H1 (cell line): ENCODE results near the gene SLC2A10. TPM values are rescaled to one million over a fixed set of nuclear protein-coding genes. Genes with fewer than 3 reads are reported as not detected.

ENCODE experiments used
- BACH1 ChIP-seq: IDR thresholded peaks from 2 replicates; pipeline ENCODE4 v1.6.1; 2012; ENCODE audit warnings: low read length, improper control_type of control experiment
- CEBPB ChIP-seq: IDR thresholded peaks from 2 replicates; pipeline ENCODE4 v1.6.1; 2012; ENCODE audit warnings: low read depth, low read length
- JUN ChIP-seq: IDR thresholded peaks from 2 replicates; pipeline ENCODE4 v1.6.1; 2011; ENCODE audit warnings: low read depth, mild to moderate bottlenecking, improper control_type of control experiment, low read length
- KDM5A ChIP-seq: fragments of 200-600 bp; IDR thresholded peaks from 2 replicates; pipeline ENCODE4 v1.7.1; 2012; ENCODE audit warnings: mild to moderate bottlenecking, low read length, inconsistent platforms, mixed read lengths
- PHF8 ChIP-seq: fragments of 200-600 bp; sonication (generic); conservative IDR thresholded peaks from 2 replicates; pipeline ENCODE4 v1.7.1; 2012; ENCODE audit warnings: low read depth, mild to moderate bottlenecking, inconsistent platforms, low read length, moderate library complexity
- RBBP5 ChIP-seq: IDR thresholded peaks from 2 replicates; pipeline ENCODE4 v1.7.1; 2012; ENCODE audit warnings: low read depth, mild to moderate bottlenecking, inconsistent platforms, low read length, moderate library complexity, borderline replicate concordance
- RXRA ChIP-seq: IDR thresholded peaks from 2 replicates; pipeline ENCODE4 v1.6.1; 2011; ENCODE audit warnings: low read depth, mild to moderate bottlenecking, low read length, moderate library complexity; ENCODE audit not compliant: insufficient read depth
- SAP30 ChIP-seq: fragments of 300-600 bp; sonication (generic); IDR thresholded peaks from 2 replicates; pipeline ENCODE4 v1.7.1; 2012; ENCODE audit warnings: low read length, moderate library complexity, mild to moderate bottlenecking, inconsistent platforms; ENCODE audit not compliant: insufficient read depth, insufficient replicate concordance
- SP1 ChIP-seq: IDR thresholded peaks from 2 replicates; pipeline ENCODE4 v1.6.1; 2011; ENCODE audit warnings: low read depth, low read length
- TEAD4 ChIP-seq: IDR thresholded peaks from 2 replicates; pipeline ENCODE4 v1.6.1; 2012; ENCODE audit warnings: low read depth, low read length, inconsistent platforms, mixed read lengths
- USF2 ChIP-seq: IDR thresholded peaks from 2 replicates; pipeline ENCODE4 v1.6.1; 2011; ENCODE audit warnings: low read length, improper control_type of control experiment
- polyA plus RNA-seq, 7 experiments: library from polyadenylated mRNA; depleted of rRNA in 3 of 7; stranded (reverse) in 5 of 7; unstranded in 2 of 7; fragments of >200 nt in 5 of 7; fragments of 200-250 nt in 2 of 7; gene quantifications; 1 replicate in 5 of 7; 2 replicates in 1 of 7; 4 replicates in 1 of 7; pipeline versions ENCODE4 v1.2.1 to v1.2.3, GENCODE V29; 2011 to 2013; ENCODE audit warnings: missing spikeins in 2 of 7, mixed read lengths in 2 of 7
- total RNA-seq: library from RNA; stranded (reverse); fragmentation: NEBNext Ultra II Directional; extraction: Animal tissue kit (Norgen Biotek cat#: 25700); gene quantifications from 2 replicates; pipeline ENCODE4 v1.2.1, GENCODE V29; 2021

The SLC2A10 gene
- total and polyA plus RNA-seq, 2 of the 8 experiments (the other 6 are each of a cell fraction or from before 2014, with no cell fraction given): 9.0 to 9.7 TPM

DNA sequence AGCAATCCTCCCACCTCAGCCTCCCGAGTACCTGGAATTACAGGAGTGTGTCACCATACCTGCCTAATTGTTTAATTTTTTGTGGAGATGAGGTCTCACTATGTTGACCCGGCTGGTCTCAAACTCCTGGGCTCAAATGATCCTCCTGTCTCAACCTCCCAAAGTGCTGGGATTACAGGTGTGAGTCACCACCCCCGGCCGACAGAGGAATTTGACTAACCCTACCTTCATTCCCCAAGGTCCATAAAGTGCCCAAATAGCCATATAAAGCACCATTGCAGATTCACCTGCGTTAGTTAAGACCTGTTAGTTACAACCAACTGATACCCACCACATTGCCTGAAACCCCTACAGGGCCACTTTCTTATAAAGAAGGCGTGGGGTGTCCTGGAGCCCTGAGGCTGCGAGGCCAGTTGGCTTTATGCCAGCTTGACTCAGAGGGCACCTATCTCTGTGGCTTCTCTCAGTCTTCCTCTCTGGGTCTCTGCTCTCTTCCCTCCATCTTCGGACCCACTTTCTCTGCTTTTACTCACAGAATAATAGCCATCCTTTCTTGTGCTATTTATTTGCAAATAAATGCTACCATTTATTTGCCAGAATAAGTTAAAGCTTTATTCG, 65.6 kb downstream of the SLC2A10 start (continued):
- TF ChIP-seq CEBPB (no peak), SAP30 (no peak), PHF8 (no peak), BACH1 (no peak), SP1 (no peak), KDM5A (no peak), TEAD4 (no peak), RBBP5 (no peak), RXRA (no peak), JUN (no peak), USF2 (no peak)
